CD4-positive, alpha-beta T cell (primary cell): Measurements from ENCODE around the gene THBD. TPM values are rescaled to one million over a fixed set of nuclear protein-coding genes. Genes with fewer than 3 reads are reported as not detected.
A peak's percentile ranks its signal among the peaks of the same experiment; 100 is the strongest.

Source experiments
- ATAC-seq: fragments of 200-7000 bp; cut with Tn5 transposase; one replicate; pipeline ENCODE4 v1.10.0; 2022; ENCODE audit warnings: mild to moderate bottlenecking; ENCODE audit not compliant: poor library complexity
- CTCF ChIA-PET: fragments of 350-600 bp; sonication (Branson Sonifier 250); formaldehyde crosslinking; loops from one replicate; lab custom pipeline; 2021; ENCODE audit warnings: antibody characterized with exemption, inconsistent platforms; lab: Charles Lee
- POLR2A ChIA-PET: fragments of 350-600 bp; sonication (Branson Sonifier 250); formaldehyde crosslinking; loops from one replicate; lab custom pipeline; 2021; ENCODE audit warnings: antibody characterized with exemption, inconsistent platforms; lab: Charles Lee
- DNase-seq, 14 experiments: peaks; one replicate each; pipeline ENCODE4 v3.0.0-alpha.2; 2013 to 2020; ENCODE audit warnings: mixed read lengths in 2 of 14
- H3K27ac ChIP-seq, 2 donors: one replicate each; pipeline versions ENCODE4 v1.5.1 to v1.7.0; 2013; ENCODE audit warnings: low read length in 2 of 2, low read depth in 1 of 2, mild to moderate bottlenecking in 1 of 2
- H3K27me3 ChIP-seq, 2 experiments: 1 replicate in 1 of 2; 2 replicates in 1 of 2; pipeline versions ENCODE4 v1.6.1 to v1.7.0; 2013; ENCODE audit warnings: low read length in 2 of 2, control low read depth in 1 of 2, mild to moderate bottlenecking in 1 of 2, moderate library complexity in 1 of 2; ENCODE audit not compliant: insufficient read depth in 2 of 2, control insufficient read depth in 1 of 2
- H3K36me3 ChIP-seq: one replicate; pipeline ENCODE4 v1.6.1; 2013; ENCODE audit warnings: low read length, control low read depth; ENCODE audit not compliant: insufficient read depth
- H3K4me1 ChIP-seq: one replicate; pipeline ENCODE4 v1.6.1; 2013; ENCODE audit warnings: low read length, control low read depth; ENCODE audit not compliant: insufficient read depth
- H3K4me3 ChIP-seq: one replicate; pipeline ENCODE4 v1.5.1; 2013; ENCODE audit warnings: mild to moderate bottlenecking, low read length, moderate library complexity
- H3K9me3 ChIP-seq, 2 experiments: 1 replicate in 1 of 2; 2 replicates in 1 of 2; pipeline versions ENCODE4 v1.6.1 to v1.7.0; 2013; ENCODE audit warnings: low read length in 2 of 2, mild to moderate bottlenecking in 2 of 2, control low read depth in 1 of 2, moderate library complexity in 1 of 2; ENCODE audit not compliant: control insufficient read depth in 1 of 2, insufficient read depth in 1 of 2
- H3K27ac Mint-ChIP-seq: one replicate; pipeline ENCODE4 v1.8.0; 2020; ENCODE audit warnings: mixed read lengths
- H3K27me3 Mint-ChIP-seq: one replicate; pipeline ENCODE4 v1.8.0; 2021; ENCODE audit warnings: mixed read lengths
- H3K36me3 Mint-ChIP-seq: one replicate; pipeline ENCODE4 v1.8.0; 2021; ENCODE audit warnings: low read depth, mixed read lengths
- H3K4me1 Mint-ChIP-seq: one replicate; pipeline ENCODE4 v1.8.0; 2021; ENCODE audit warnings: low read depth, mixed read lengths
- H3K4me3 Mint-ChIP-seq: one replicate; pipeline ENCODE4 v1.8.0; 2020; ENCODE audit warnings: mild to moderate bottlenecking, mixed read lengths
- H3K9me3 Mint-ChIP-seq: one replicate; pipeline ENCODE4 v1.8.0; 2020; ENCODE audit warnings: mixed read lengths
- CTCF ChIP-seq: fragments of 200-600 bp; IDR thresholded peaks from one replicate; pipeline ENCODE4 v1.8.0; 2022; ENCODE audit warnings: antibody characterized with exemption, mild to moderate bottlenecking
- intact Hi-C, 2 experiments: fragments of 100-400 bp; cut with DNase I in 1 of 2; cut with micrococcal nuclease in 1 of 2; formaldehyde crosslinking; loops; one replicate each; pipeline versions ENCODE4 v1.15.1 to v1.9.0; 2023 to 2025; cut with DNase I, micrococcal nuclease
- total RNA-seq, 174 experiments: library from RNA in 2 of 174; stranded (reverse) in 2 of 174; gene quantifications; one replicate each; pipeline ENCODE4 v1.2.3 and lab custom pipeline; 2021 to 2026

Gene THBD
- total RNA-seq, 2 experiments from 2014 or later, result 2.2 to 2.4 TPM

- Mint-ChIP-seq H3K4me3 (no peak overlapping the region), H3K27ac (no peak overlapping the region), H3K36me3 (no peaks in the 10 kb centered on the region), H3K9me3 (no peaks in the 10 kb centered on the region), H3K27me3 (peaks cover 51% of the 10 kb centered on the region), H3K4me1 (peaks cover 6% of the 10 kb centered on the region)
- Histone ChIP-seq H3K36me3 (no peaks in the 10 kb centered on the region), H3K4me1 (peaks cover 20% of the 10 kb centered on the region), H3K27ac (no peak overlapping the region), H3K27me3 (peaks cover 38 to 52% of the 10 kb centered on the region in 2 experiments), H3K9me3 (peaks cover 0 to 29% of the 10 kb centered on the region in 2 experiments), H3K4me3 (peak overlapping the region; percentile 33)
- ChIA-PET POLR2A (no interaction called here), CTCF (no interaction called here)
- intact Hi-C loops, result no loop called here
- DNase-seq, result peak in 2 of 14 experiments; percentile 15 to 31
- no peak for TF ChIP-seq CTCF
- ATAC-seq, result no peak
Observed at GRCh38 chr20:23050076-23050838, 785 bp upstream of the THBD start.

- CTCF ChIA-PET, result no interaction called here
- intact Hi-C loops, result no loop called here
- Histone ChIP-seq H3K27me3 (peaks cover 43 to 58% of the 10 kb centered on the region in 2 experiments), H3K27ac (no peak overlapping the region), H3K36me3 (no peaks in the 10 kb centered on the region), H3K4me1 (peaks cover 20% of the 10 kb centered on the region), H3K4me3 (peak overlapping the region; percentile 34), H3K9me3 (peaks cover 0 to 29% of the 10 kb centered on the region in 2 experiments)
- no peak overlapping the region for H3K4me3 Mint-ChIP-seq
- H3K9me3 Mint-ChIP-seq, result no peaks in the 10 kb centered on the region
- POLR2A ChIA-PET, result no interaction called here
- DNase-seq, result peak in 3 of 14 experiments; percentile 13 to 62 (median 59)
- no peaks in the 10 kb centered on the region for H3K36me3 Mint-ChIP-seq
- ATAC-seq, result no peak
- H3K27me3 Mint-ChIP-seq, result peaks cover 63% of the 10 kb centered on the region
- H3K4me1 Mint-ChIP-seq, result peaks cover 6% of the 10 kb centered on the region
- no peak for TF ChIP-seq CTCF
- no peak overlapping the region for H3K27ac Mint-ChIP-seq
Observed at GRCh38 chr20:23048283-23049200, 930 bp downstream of the THBD start.

- ChIA-PET POLR2A (no interaction called here), CTCF (no interaction called here)
- Mint-ChIP-seq H3K27ac (no peak overlapping the region), H3K4me3 (no peak overlapping the region), H3K4me1 (peaks cover 6% of the 10 kb centered on the region), H3K36me3 (no peaks in the 10 kb centered on the region), H3K27me3 (peaks cover 61% of the 10 kb centered on the region), H3K9me3 (no peaks in the 10 kb centered on the region)
- Histone ChIP-seq H3K9me3 (peaks cover 0 to 29% of the 10 kb centered on the region in 2 experiments), H3K4me3 (peak overlapping the region; percentile 10), H3K27ac (no peak overlapping the region), H3K36me3 (no peaks in the 10 kb centered on the region), H3K27me3 (peaks cover 43 to 58% of the 10 kb centered on the region in 2 experiments), H3K4me1 (peaks cover 20% of the 10 kb centered on the region)
- DNase-seq (no peak), ATAC-seq (no peak)
- TF ChIP-seq CTCF, result no peak
- intact Hi-C loops, result no loop called here
Observed at GRCh38 chr20:23047738-23048214, 1.7 kb downstream of the THBD start.
